Measurements from ENCODE around the gene GRIN1.

GRCh38 chr9:137185921-137186320 lies 47.0 kb downstream of the GRIN1 start:
- TF ChIP-seq POLR2AphosphoS5 (IDR thresholded peaks at IDR 0.05; ENCODE audit: borderline replicate concordance, low read depth, low read length) (no peak), EZH2 (IDR thresholded peaks at IDR 0.05) (no peak)
